Skeletal muscle satellite cell (primary cell): ENCODE measurements around the gene CTBS.
"Not testable (repeated sequence)": the region's sequence is repeated elsewhere in the genome, so short reads cannot be mapped to it uniquely, and the experiment has no call there.

ENCODE experiments used
- H3K27me3 ChIP-seq: 2 replicates; pipeline ENCODE4 v1.7.0; 2013; ENCODE audit warnings: low read length; ENCODE audit not compliant: control insufficient read depth, insufficient read depth
- H3K36me3 ChIP-seq: 2 replicates; pipeline ENCODE4 v1.7.0; 2013; ENCODE audit warnings: mild to moderate bottlenecking, control low read depth, low read length; ENCODE audit not compliant: insufficient read depth
- H3K4me1 ChIP-seq: 2 replicates; pipeline ENCODE4 v1.7.0; 2013; ENCODE audit warnings: low read length; ENCODE audit not compliant: control insufficient read depth, insufficient read depth
- H3K4me2 ChIP-seq: 2 replicates; pipeline ENCODE4 v1.7.0; 2013; ENCODE audit warnings: mild to moderate bottlenecking, low read length
- H3K4me3 ChIP-seq: 2 replicates; pipeline ENCODE4 v1.7.0; 2013; ENCODE audit warnings: low read length
- H3K9ac ChIP-seq: 2 replicates; pipeline ENCODE4 v1.7.0; 2013; ENCODE audit warnings: mild to moderate bottlenecking, low read depth, low read length, moderate library complexity
- H3K9me3 ChIP-seq: replicated peaks from 2 replicates; pipeline ENCODE4 v1.7.0; 2013; ENCODE audit warnings: mild to moderate bottlenecking, control low read depth, low read length

The CTBS gene

GRCh38 chr1:84538599-84538998, 35.6 kb downstream of the CTBS start:
- Histone ChIP-seq H3K9me3 (no peaks in the 10 kb centered on the region), H3K36me3 (peaks cover 2% of the 10 kb centered on the region), H3K4me1 (peaks cover 14% of the 10 kb centered on the region), H3K27me3 (no peaks in the 10 kb centered on the region), H3K4me2 (no peak overlapping the region), H3K9ac (no peak overlapping the region), H3K4me3 (no peak overlapping the region)

- H3K9me3 ChIP-seq: no peaks in the 10 kb centered on the region
- no peaks in the 10 kb centered on the region for H3K4me1 ChIP-seq
These were observed 48.5 kb downstream of the CTBS start for GRCh38 chr1:84525779-84526178.

DNA sequence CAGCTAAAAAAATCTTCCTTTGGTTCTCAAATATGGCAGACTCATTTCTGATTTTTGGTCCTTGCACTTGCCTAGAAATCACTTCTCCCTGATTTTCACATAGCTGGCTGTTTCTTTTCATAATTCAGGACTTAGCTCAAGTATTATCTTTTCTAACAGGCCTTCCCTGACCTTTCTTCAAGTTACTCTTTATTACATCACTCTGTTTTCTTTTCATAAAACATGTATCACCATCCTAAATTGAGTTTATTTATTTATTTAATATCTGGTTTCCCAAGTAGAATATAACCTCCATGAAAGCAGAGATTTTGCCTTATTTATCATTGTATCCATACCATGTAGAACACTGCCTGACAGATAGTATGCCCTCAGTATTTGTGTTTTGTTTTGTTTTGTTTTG, 49.6 kb downstream of the CTBS start:
- no peak overlapping the region for H3K9ac ChIP-seq
- no peaks in the 10 kb centered on the region for H3K27me3 ChIP-seq
- no peaks in the 10 kb centered on the region for H3K9me3 ChIP-seq
- H3K4me2 ChIP-seq: no peak overlapping the region
- H3K36me3 ChIP-seq: no peaks in the 10 kb centered on the region
- no peak overlapping the region for H3K4me3 ChIP-seq
- H3K4me1 ChIP-seq: no peaks in the 10 kb centered on the region

More at GRCh38 chr1:84525779-84526178, 48.5 kb downstream of the CTBS start:
- Histone ChIP-seq H3K4me2 (no peak overlapping the region), H3K9ac (no peak overlapping the region), H3K27me3 (no peaks in the 10 kb centered on the region), H3K36me3 (no peaks in the 10 kb centered on the region), H3K4me3 (no peak overlapping the region)

DNA sequence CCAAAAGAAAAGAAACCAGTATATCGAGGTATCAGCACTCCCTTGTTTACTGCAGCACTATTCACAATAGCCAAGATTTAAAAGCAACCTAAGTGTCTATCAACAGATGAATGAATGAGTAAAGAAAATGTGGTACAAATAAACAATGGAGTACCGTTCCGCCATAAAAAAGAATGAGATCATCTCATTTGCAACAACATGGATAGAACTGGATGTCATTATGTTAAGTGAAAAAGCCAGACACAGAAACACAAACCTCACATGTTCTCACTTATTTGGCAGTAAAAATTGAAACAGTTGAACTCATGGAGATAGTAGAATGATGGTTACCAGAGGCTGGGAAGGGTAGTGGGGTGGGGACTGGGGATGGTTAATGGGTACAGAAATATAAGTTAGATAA, 63.6 kb downstream of the CTBS start:
- Histone ChIP-seq H3K9me3 (no peaks in the 10 kb centered on the region), H3K9ac (no peak overlapping the region), H3K4me1 (peaks cover 4% of the 10 kb centered on the region), H3K27me3 (no peaks in the 10 kb centered on the region), H3K4me2 (no peak overlapping the region), H3K36me3 (no peaks in the 10 kb centered on the region), H3K4me3 (no peak overlapping the region)

DNA sequence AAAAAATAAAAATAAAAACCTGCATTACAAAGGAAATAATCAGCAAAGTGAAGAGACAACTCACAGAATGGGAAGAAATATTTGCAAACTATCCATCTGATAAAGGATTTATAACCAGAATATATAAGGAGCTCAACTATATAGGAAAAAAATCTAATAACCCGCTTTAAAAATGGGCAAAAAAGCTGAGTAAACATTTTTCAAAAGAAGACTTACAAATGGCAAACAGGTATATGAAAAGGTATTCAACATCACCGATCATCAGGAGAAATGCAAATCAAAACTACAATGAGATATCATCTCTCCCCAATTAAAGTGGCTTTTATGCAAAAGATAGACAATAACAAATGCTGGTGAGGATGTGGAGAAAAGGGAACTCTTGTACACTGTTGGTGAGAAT, 64.1 kb downstream of the CTBS start:
- Histone ChIP-seq H3K36me3 (no peaks in the 10 kb centered on the region), H3K27me3 (no peaks in the 10 kb centered on the region), H3K4me3 (no peak overlapping the region), H3K9ac (no peak overlapping the region), H3K4me2 (no peak overlapping the region), H3K4me1 (peaks cover 4% of the 10 kb centered on the region), H3K9me3 (no peaks in the 10 kb centered on the region)

- Histone ChIP-seq H3K36me3 (no peaks in the 10 kb centered on the region), H3K4me1 (peaks cover 9% of the 10 kb centered on the region), H3K27me3 (no peaks in the 10 kb centered on the region), H3K9me3 (no peaks in the 10 kb centered on the region), H3K4me2 (no peak overlapping the region), H3K9ac (no peak overlapping the region), H3K4me3 (no peak overlapping the region)
These were observed 65.2 kb downstream of the CTBS start for GRCh38 chr1:84509029-84509428.

GRCh38 chr1:84508510-84508909, 65.7 kb downstream of the CTBS start:
- Histone ChIP-seq H3K4me1 (peaks cover 14% of the 10 kb centered on the region), H3K9ac (no peak overlapping the region), H3K36me3 (peaks cover under 1% of the 10 kb centered on the region)

DNA sequence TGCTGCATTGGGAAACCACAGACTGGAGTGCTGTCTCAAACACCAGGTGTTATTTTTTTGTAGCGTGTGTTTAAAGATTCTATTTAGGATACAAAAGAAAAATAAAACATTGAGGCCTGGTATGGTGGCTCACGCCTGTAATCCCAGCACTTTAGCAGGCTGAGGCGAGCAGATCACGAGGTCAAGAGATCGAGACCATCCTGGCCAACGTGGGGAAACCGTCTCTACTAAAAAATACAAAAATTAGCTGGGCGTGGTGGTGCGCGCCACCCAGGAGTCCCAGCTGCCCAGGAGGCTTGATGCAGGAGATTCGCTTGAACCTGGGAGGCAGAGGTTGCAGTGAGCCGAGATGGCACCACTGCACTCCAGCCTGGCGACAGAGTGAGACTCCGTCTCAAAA, 66.4 kb downstream of the CTBS start:
- not testable (repeated sequence) for H3K36me3 ChIP-seq, H3K9ac ChIP-seq, H3K4me3 ChIP-seq, H3K27me3 ChIP-seq, H3K9me3 ChIP-seq
- Histone ChIP-seq H3K4me2 (peak overlapping the region; percentile 90), H3K4me1 (peaks cover 20% of the 10 kb centered on the region)

More at GRCh38 chr1:84508510-84508909, 65.7 kb downstream of the CTBS start:
- Histone ChIP-seq H3K4me3 (no peak overlapping the region), H3K9me3 (no peaks in the 10 kb centered on the region), H3K4me2 (no peak overlapping the region), H3K27me3 (no peaks in the 10 kb centered on the region)

DNA sequence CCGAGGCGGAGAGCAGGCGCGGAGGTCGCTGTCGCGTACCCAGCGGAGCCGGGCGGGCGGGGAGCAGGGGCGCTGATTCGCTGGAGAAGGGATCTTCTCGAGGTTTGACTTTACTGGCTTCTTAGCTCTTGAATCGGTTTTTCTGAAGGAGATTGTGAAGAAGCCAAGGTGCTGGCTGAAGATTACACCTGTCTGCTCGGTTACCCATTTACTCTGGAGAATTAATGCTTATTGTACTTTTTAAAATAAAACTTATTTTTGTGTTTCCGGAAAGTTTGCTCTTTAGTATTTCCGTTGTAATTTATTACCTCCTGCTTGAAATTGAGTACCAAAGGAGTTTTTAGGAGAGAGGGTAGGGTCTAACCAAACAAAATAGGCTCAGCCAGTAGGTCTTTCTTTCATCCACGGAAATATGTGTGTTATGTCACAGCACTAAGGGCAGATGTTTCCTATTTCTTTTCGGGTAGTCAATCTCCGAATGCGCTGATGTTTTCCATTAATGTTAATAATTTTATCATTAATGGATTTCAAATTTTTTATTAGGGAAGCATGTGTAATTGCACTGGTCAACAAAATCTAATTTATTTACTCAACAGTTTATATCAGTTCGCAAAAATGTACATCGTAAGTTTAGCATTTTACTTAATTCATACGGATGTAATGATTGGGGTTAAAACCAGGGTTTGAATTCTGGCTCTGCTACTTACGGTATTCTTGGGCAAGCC, 67.3 kb downstream of the CTBS start:
- H3K27me3 ChIP-seq: no peaks in the 10 kb centered on the region
- H3K4me2 ChIP-seq: peak overlapping the region; percentile 90

DNA sequence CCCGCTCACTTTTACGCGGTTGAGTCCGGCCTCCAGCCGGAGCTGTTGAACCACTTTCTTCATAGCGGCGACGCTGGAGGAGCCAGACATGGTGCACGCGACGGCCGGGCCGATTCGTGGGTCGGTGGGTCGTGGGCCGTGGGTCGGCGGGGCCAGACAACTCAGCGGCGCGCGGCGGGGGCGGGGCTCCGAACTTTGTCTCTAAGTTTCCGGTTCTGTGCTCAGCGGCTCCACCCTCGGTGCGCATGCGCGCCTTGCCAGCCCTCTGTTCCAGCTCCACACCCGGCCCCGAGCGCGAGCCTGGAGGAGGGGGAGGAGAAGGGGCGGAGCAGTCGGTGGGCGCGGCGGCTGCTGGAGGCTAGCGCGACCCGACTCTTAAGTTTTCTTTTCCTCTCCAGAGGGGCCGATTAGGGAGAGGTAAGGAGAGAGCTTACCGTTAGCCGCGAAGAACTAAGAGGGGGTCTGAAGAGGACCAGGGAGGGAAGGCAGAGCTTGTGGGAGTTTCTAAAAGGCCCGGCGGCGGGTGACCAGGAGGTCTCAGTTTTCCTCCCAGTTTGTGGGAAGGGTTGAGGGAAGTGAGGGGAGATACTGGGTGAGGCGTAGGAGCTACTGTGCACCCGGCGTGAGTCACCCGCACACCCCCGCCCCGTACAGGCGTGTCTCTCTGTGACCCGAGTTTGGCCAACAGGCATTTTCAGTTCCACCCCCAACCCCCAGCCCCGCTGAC, 68.1 kb downstream of the CTBS start, which contains the start of the genes GNG5 and SPATA1:
TSS of gene GNG5 (minus strand) at position 580 of the 727 bp plus-strand sequence. CDS start at position 90, 490 bp downstream.
TSS of gene SPATA1 (plus strand) at position 385 of the 727 bp plus-strand sequence. CDS start 9,974 bp downstream, outside the sequence.
- Histone ChIP-seq H3K27me3 (no peaks in the 10 kb centered on the region), H3K36me3 (peaks cover 6% of the 10 kb centered on the region), H3K9ac (peak within 1 kb of the TSS; percentile 93), H3K9me3 (no peaks in the 10 kb centered on the region), H3K4me2 (peak within 1 kb of the TSS; percentile 90), H3K4me3 (peak within 1 kb of the TSS; percentile 80), H3K4me1 (peaks cover 25% of the 10 kb centered on the region)

More for the DNA sequence above, 67.3 kb downstream of the CTBS start:
- Histone ChIP-seq H3K4me3 (peak overlapping the region; percentile 80), H3K36me3 (peaks cover 6% of the 10 kb centered on the region), H3K4me1 (peaks cover 25% of the 10 kb centered on the region), H3K9ac (peak overlapping the region; percentile 93), H3K9me3 (no peaks in the 10 kb centered on the region)

DNA sequence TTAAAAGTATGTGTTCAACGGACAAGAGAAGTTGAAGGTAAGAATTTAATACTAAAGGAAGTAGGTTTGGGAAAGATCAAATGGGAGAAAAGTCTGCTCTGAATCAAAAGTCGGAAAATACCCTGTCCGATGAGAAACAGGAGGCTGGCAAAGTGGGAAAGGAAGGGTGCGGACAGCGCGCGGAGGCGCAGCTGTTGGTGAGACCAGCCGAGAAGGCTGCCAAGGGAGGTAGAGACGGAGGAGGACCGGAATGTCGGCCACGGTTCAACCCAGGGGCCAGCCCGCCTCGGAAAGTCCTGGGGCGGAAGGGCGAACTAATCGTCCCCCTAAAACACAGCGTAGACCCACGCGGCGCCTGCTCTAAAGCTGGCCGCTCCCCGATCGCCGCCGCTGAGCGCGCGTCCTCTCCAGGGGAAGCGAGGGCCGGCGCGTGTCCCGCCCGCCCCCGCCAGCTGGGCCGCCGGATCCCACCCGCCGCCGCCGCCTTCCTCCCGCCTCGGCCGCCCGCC, 68.7 kb downstream of the CTBS start:
- Histone ChIP-seq H3K9ac (peak overlapping the region; percentile 93), H3K4me3 (peak overlapping the region; percentile 80), H3K4me2 (peak overlapping the region; percentile 90), H3K9me3 (no peaks in the 10 kb centered on the region), H3K27me3 (no peaks in the 10 kb centered on the region), H3K36me3 (peaks cover 12% of the 10 kb centered on the region), H3K4me1 (peaks cover 25% of the 10 kb centered on the region)
